CD14-positive monocyte (primary cell): Measurements from ENCODE around the gene GRIK3. TPM values are rescaled to one million over a fixed set of nuclear protein-coding genes. Genes with fewer than 3 reads are reported as not detected.

Experiments
- DNase-seq, 3 donors: peaks; one replicate each; pipeline ENCODE4 v3.0.0-alpha.2; 2011 to 2022
- H2AFZ ChIP-seq: 2 replicates; pipeline ENCODE4 v1.6.0; 2012; ENCODE audit warnings: mild to moderate bottlenecking, low read depth, low read length, inconsistent platforms; ENCODE audit not compliant: insufficient read depth, poor library complexity, severe bottlenecking
- H3K27ac ChIP-seq, 2 donors: 1 replicate in 1 of 2; 2 replicates in 1 of 2; pipeline ENCODE4 v1.5.1; 2012 to 2013; ENCODE audit warnings: low read length in 2 of 2, control low read depth in 1 of 2, inconsistent platforms in 1 of 2, low read depth in 1 of 2, mild to moderate bottlenecking in 1 of 2
- H3K27me3 ChIP-seq, 2 donors: one replicate each; pipeline versions ENCODE4 v1.6.0 to v1.6.1; 2011 to 2013; ENCODE audit warnings: low read length in 2 of 2; ENCODE audit not compliant: control insufficient read depth in 2 of 2, insufficient read depth in 2 of 2
- H3K36me3 ChIP-seq, 2 donors: replicated peaks in 1 of 2; 1 replicate in 1 of 2; 2 replicates in 1 of 2; pipeline versions ENCODE4 v1.5.1 to v1.6.1; 2012 to 2013; ENCODE audit warnings: low read length in 2 of 2, control low read depth in 1 of 2, inconsistent platforms in 1 of 2, mild to moderate bottlenecking in 1 of 2; ENCODE audit not compliant: insufficient read depth in 2 of 2, control insufficient read depth in 1 of 2
- H3K4me1 ChIP-seq, 2 donors: 1 replicate in 1 of 2; 2 replicates in 1 of 2; pipeline versions ENCODE4 v1.5.1 to v1.6.1; 2012 to 2013; ENCODE audit warnings: low read length in 2 of 2, control low read depth in 1 of 2, inconsistent platforms in 1 of 2, mild to moderate bottlenecking in 1 of 2, moderate library complexity in 1 of 2; ENCODE audit not compliant: insufficient read depth in 2 of 2, control insufficient read depth in 1 of 2
- H3K4me2 ChIP-seq: replicated peaks from 2 replicates; pipeline ENCODE3; 2012; ENCODE audit warnings: low read length, moderate library complexity, mild to moderate bottlenecking; ENCODE audit not compliant: poor library complexity, severe bottlenecking; ENCODE audit errors: extremely low read depth
- H3K4me3 ChIP-seq, 3 experiments: fragments of 200-600 bp in 1 of 3; sonication (generic) in 1 of 3; replicated peaks in 1 of 3; 1 replicate in 2 of 3; 2 replicates in 1 of 3; pipeline ENCODE4 v1.5.1; 2011 to 2013; ENCODE audit warnings: low read length in 3 of 3, mild to moderate bottlenecking in 3 of 3, control low read depth in 2 of 3, low read depth in 2 of 3, inconsistent platforms in 1 of 3, moderate library complexity in 1 of 3
- H3K79me2 ChIP-seq: 2 replicates; pipeline ENCODE4 v1.6.0; 2012; ENCODE audit warnings: mild to moderate bottlenecking, control low read depth, inconsistent platforms, low read length, moderate library complexity; ENCODE audit not compliant: insufficient read depth
- H3K9ac ChIP-seq: 2 replicates; pipeline ENCODE4 v1.6.0; 2017; ENCODE audit warnings: low read length, mild to moderate bottlenecking; ENCODE audit not compliant: insufficient read depth, poor library complexity, severe bottlenecking
- H3K9me3 ChIP-seq, 2 donors: replicated peaks in 1 of 2; 1 replicate in 1 of 2; 2 replicates in 1 of 2; pipeline versions ENCODE4 v1.5.1 to v1.6.1; 2012 to 2013; ENCODE audit warnings: low read length in 2 of 2, control low read depth in 1 of 2; ENCODE audit not compliant: control insufficient read depth in 1 of 2, insufficient read depth in 1 of 2
- H4K20me1 ChIP-seq: 2 replicates; pipeline ENCODE4 v1.6.0; 2012; ENCODE audit warnings: mild to moderate bottlenecking, low read length, control low read depth, moderate library complexity; ENCODE audit not compliant: insufficient read depth
- H3K27ac Mint-ChIP-seq, 7 donors: one replicate each; pipeline ENCODE4 v1.8.0; 2020; ENCODE audit warnings: mild to moderate bottlenecking in 7 of 7, mixed read lengths in 7 of 7, moderate library complexity in 6 of 7, inconsistent platforms in 2 of 7
- H3K27me3 Mint-ChIP-seq, 3 donors: one replicate each; pipeline ENCODE4 v1.8.0; 2021 to 2022; ENCODE audit warnings: low read depth in 3 of 3, mild to moderate bottlenecking in 3 of 3, mixed read lengths in 3 of 3, moderate library complexity in 3 of 3, inconsistent platforms in 1 of 3
- H3K36me3 Mint-ChIP-seq, 2 donors: one replicate each; pipeline ENCODE4 v1.8.0; 2020; ENCODE audit warnings: mixed read lengths in 2 of 2, inconsistent platforms in 1 of 2, mild to moderate bottlenecking in 1 of 2
- H3K4me1 Mint-ChIP-seq: one replicate; pipeline ENCODE4 v1.8.0; 2020; ENCODE audit warnings: mild to moderate bottlenecking, mixed read lengths
- H3K4me3 Mint-ChIP-seq, 2 donors: one replicate each; pipeline ENCODE4 v1.8.0; 2020; ENCODE audit warnings: mild to moderate bottlenecking in 2 of 2, mixed read lengths in 2 of 2, moderate library complexity in 1 of 2
- H3K9me3 Mint-ChIP-seq, 7 donors: one replicate each; pipeline ENCODE4 v1.8.0; 2020 to 2022; ENCODE audit warnings: mixed read lengths in 7 of 7, mild to moderate bottlenecking in 6 of 7, moderate library complexity in 6 of 7, inconsistent platforms in 2 of 7
- CTCF ChIP-seq: fragments of 200-600 bp; IDR thresholded peaks from one replicate; pipeline ENCODE4 v1.8.0; 2022; ENCODE audit warnings: antibody characterized with exemption, mild to moderate bottlenecking
- WGBS: methylation state at CpG from one replicate; pipeline ENCODE4 v1.1.5; 2013; ENCODE audit warnings: missing lambda C conversion rate; ENCODE audit not compliant: insufficient coverage; 5-methylcytosine and 5-hydroxymethylcytosine counted together
- intact Hi-C, 2 donors: fragments of 100-400 bp; cut with micrococcal nuclease; formaldehyde crosslinking; loops; one replicate each; pipeline versions ENCODE4 v1.15.0 to v1.15.1; 2023
- polyA plus RNA-seq, 3 donors: library from polyadenylated mRNA; depleted of rRNA in 1 of 3; unstranded in 2 of 3; stranded (reverse) in 1 of 3; fragments of 300-500 nt in 2 of 3; fragments of >200 nt in 1 of 3; fragmentation: Illumina TruSeq in 2 of 3; gene quantifications; 1 replicate in 2 of 3; 2 replicates in 1 of 3; pipeline ENCODE4 v1.2.3, GENCODE V29; 2012 to 2021

Gene GRIK3
- polyA plus RNA-seq, 3 donors, result not detected

- Histone ChIP-seq H3K27ac (no peak overlapping the region), H3K4me1 (no peaks in the 10 kb centered on the region), H3K36me3 (no peaks in the 10 kb centered on the region), H3K9ac (no peak overlapping the region), H3K79me2 (no peaks in the 10 kb centered on the region), H3K4me2 (no peak overlapping the region), H2AFZ (no peak overlapping the region), H3K4me3 (no peak overlapping the region), H3K27me3 (no peaks in the 10 kb centered on the region), H4K20me1 (no peaks in the 10 kb centered on the region), H3K9me3 (no peaks in the 10 kb centered on the region)
- Mint-ChIP-seq H3K27ac (no peak overlapping the region), H3K4me3 (no peak overlapping the region), H3K36me3 (no peaks in the 10 kb centered on the region), H3K27me3 (peaks cover 6 to 13% (median 7%) of the 10 kb centered on the region in 3 donors), H3K4me1 (no peaks in the 10 kb centered on the region), H3K9me3 (no peaks in the 10 kb centered on the region)
- DNase-seq, result no peak
- intact Hi-C loops, result no loop called here
- no peak for TF ChIP-seq CTCF
- no CpG with 5 or more reads among the region's 3 CpGs for WGBS
These were observed 43.4 kb downstream of the GRIK3 start for GRCh38 chr1:36990928-36991327.

- no peak for TF ChIP-seq CTCF
These were observed 45.1 kb downstream of the GRIK3 start for GRCh38 chr1:36989241-36989640.

More at GRCh38 chr1:36989241-36989640, 45.1 kb downstream of the GRIK3 start:
- H3K4me2 ChIP-seq, result no peak overlapping the region
- H3K4me3 Mint-ChIP-seq, result no peak overlapping the region
- no peak overlapping the region for H3K27ac ChIP-seq
- no peaks in the 10 kb centered on the region for H3K27me3 ChIP-seq
- H3K36me3 Mint-ChIP-seq, result no peaks in the 10 kb centered on the region
- 97% methylated on average over 7 of the region's 8 CpGs for WGBS
- H3K27ac Mint-ChIP-seq, result no peak overlapping the region
- no peak for DNase-seq
- no peaks in the 10 kb centered on the region for H3K79me2 ChIP-seq
- H3K9me3 Mint-ChIP-seq, result no peaks in the 10 kb centered on the region
- H2AFZ ChIP-seq, result no peak overlapping the region
- no peaks in the 10 kb centered on the region for H3K4me1 ChIP-seq
- H3K36me3 ChIP-seq, result no peaks in the 10 kb centered on the region
- H3K27me3 Mint-ChIP-seq, result peaks cover 4 to 10% (median 8%) of the 10 kb centered on the region in 3 donors
- intact Hi-C loops, result no loop called here
- no peaks in the 10 kb centered on the region for H4K20me1 ChIP-seq
- no peaks in the 10 kb centered on the region for H3K4me1 Mint-ChIP-seq
- no peak overlapping the region for H3K4me3 ChIP-seq
- H3K9ac ChIP-seq, result no peak overlapping the region
- no peaks in the 10 kb centered on the region for H3K9me3 ChIP-seq
